ENCODE measurements around the gene POU6F2. TPM values are rescaled to one million over a fixed set of nuclear protein-coding genes. Genes with fewer than 3 reads are reported as not detected.
"Not testable (repeated sequence)": the region's sequence is repeated elsewhere in the genome, so short reads cannot be mapped to it uniquely, and the experiment has no call there.

POU6F2 gene
- total RNA-seq, 1 experiment from 2014 or later, result 0.27 TPM

- ATAC-seq, result no peak
- CTCF ChIA-PET, result no interaction called here
- H3K9me3 ChIP-seq (ENCODE audit: control insufficient read depth in 1 of 2, insufficient read depth in 1 of 2, low read depth in 1 of 2, low read length in 2 of 2), result no peaks in the 10 kb centered on the region
- H3K4me2 ChIP-seq (ENCODE audit: low read length), result no peak overlapping the region
- no peaks in the 10 kb centered on the region for H3K9me2 ChIP-seq (ENCODE audit: insufficient read depth)
- H3K79me2 ChIP-seq (ENCODE audit: insufficient read depth, low read length), result no peaks in the 10 kb centered on the region
- H3K9ac ChIP-seq (ENCODE audit: low read length), result no peak overlapping the region
- H3K4me3 ChIP-seq (replicated peaks in 1 of 2; ENCODE audit: low read depth in 1 of 2, low read length in 2 of 2), result no peak overlapping the region
- no peak overlapping the region for H2AFZ ChIP-seq (ENCODE audit: low read depth, low read length, poor library complexity, severe bottlenecking)
- no peak overlapping the region for H3K27ac ChIP-seq (ENCODE audit: low read depth, low read length)
- BruUV-seq (replicated peaks), result no TSS peak
- H3K27me3 ChIP-seq (ENCODE audit: insufficient read depth, low read length), result peaks cover 21% of the 10 kb centered on the region
- no peaks in the 10 kb centered on the region for H3K4me1 ChIP-seq (ENCODE audit: control insufficient read depth in 1 of 2, insufficient read depth in 2 of 2, low read length in 2 of 2)
- intact Hi-C loops (cut with micrococcal nuclease), result no loop called here
- TF ChIP-seq EZH2phosphoT487 (IDR thresholded peaks at IDR 0.05; ENCODE audit: borderline replicate concordance) (no peak), FOSL1 (IDR thresholded peaks at IDR 0.05; ENCODE audit: low read depth) (no peak), ELF1 (IDR thresholded peaks at IDR 0.05; ENCODE audit: borderline replicate concordance, low read depth) (no peak), JUND (IDR thresholded peaks at IDR 0.05) (no peak), EGR1 (IDR thresholded peaks at IDR 0.05; ENCODE audit: low read depth) (no peak), TCF7L2 (IDR thresholded peaks at IDR 0.05; ENCODE audit: borderline replicate concordance, extremely low read depth, insufficient read depth, insufficient read length) (no peak), SRF (IDR thresholded peaks at IDR 0.05; ENCODE audit: low read depth) (no peak), RAD21 (IDR thresholded peaks at IDR 0.05; ENCODE audit: low read depth) (no peak), CEBPB (IDR thresholded peaks at IDR 0.05; ENCODE audit: low read depth) (no peak), SP1 (IDR thresholded peaks at IDR 0.05; ENCODE audit: low read depth) (no peak)
- RAD21 ChIA-PET (ENCODE audit: low non-redundant PET in 1 of 2, low total read pairs in 2 of 2, uncharacterized antibody in 2 of 2, unreplicated experiment in 2 of 2), result no interaction called here
- no peaks in the 10 kb centered on the region for H3K36me3 ChIP-seq (ENCODE audit: control insufficient read depth in 1 of 2, insufficient read depth in 2 of 2, low read length in 2 of 2)
- no peaks in the 10 kb centered on the region for H4K20me1 ChIP-seq (ENCODE audit: insufficient read depth)
- no peak for DNase-seq (ENCODE audit: low read depth, low spot score)
- POLR2A ChIA-PET, result no interaction called here
Measured at GRCh38 chr7:39324139-39324760, 346.5 kb downstream of the POU6F2 start.

DNA sequence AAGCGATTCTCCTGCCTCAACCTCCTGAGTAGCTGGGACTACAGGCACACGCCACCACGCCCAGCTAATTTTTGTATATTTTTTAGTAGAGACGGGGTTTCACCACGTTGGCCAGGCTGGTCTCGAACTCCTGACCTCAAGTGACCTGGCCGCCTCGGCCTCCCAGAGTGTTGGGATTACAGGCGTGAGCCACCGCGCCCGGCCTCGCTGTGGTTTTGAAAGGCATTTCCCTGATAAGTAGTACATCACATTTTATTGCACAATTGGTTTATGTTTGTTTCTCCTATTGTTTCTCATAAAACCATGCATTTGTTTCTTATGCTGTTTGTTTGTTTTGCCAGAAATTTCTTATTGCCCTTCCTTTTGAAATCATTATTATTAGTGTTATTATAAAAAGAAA is 353.9 kb downstream of the POU6F2 start:
- H3K9me3 ChIP-seq (ENCODE audit: control insufficient read depth in 1 of 2, insufficient read depth in 1 of 2, low read depth in 1 of 2, low read length in 2 of 2); H3K36me3 ChIP-seq (ENCODE audit: control insufficient read depth in 1 of 2, insufficient read depth in 2 of 2, low read length in 2 of 2); H2AFZ ChIP-seq (ENCODE audit: low read depth, low read length, poor library complexity, severe bottlenecking); H3K4me3 ChIP-seq (replicated peaks in 1 of 2; ENCODE audit: low read depth in 1 of 2, low read length in 2 of 2); H3K9ac ChIP-seq (ENCODE audit: low read length); H3K79me2 ChIP-seq (ENCODE audit: insufficient read depth, low read length); H3K9me2 ChIP-seq (ENCODE audit: insufficient read depth); H3K27ac ChIP-seq (ENCODE audit: low read depth, low read length); DNase-seq (ENCODE audit: low read depth, low spot score); H3K4me1 ChIP-seq (ENCODE audit: control insufficient read depth in 1 of 2, insufficient read depth in 2 of 2, low read length in 2 of 2); BruUV-seq (replicated peaks); H3K4me2 ChIP-seq (ENCODE audit: low read length); RAD21 ChIA-PET (ENCODE audit: low non-redundant PET in 1 of 2, low total read pairs in 2 of 2, uncharacterized antibody in 2 of 2, unreplicated experiment in 2 of 2); POLR2A ChIA-PET; CTCF ChIA-PET; intact Hi-C loops (cut with micrococcal nuclease); ATAC-seq; H4K20me1 ChIP-seq (ENCODE audit: insufficient read depth): not testable (repeated sequence)
- H3K27me3 ChIP-seq (ENCODE audit: insufficient read depth, low read length), result peaks cover 52% of the 10 kb centered on the region
